ENCODE data around the gene REXO4. TPM values are rescaled to one million over a fixed set of nuclear protein-coding genes. Genes with fewer than 3 reads are reported as not detected.

The REXO4 gene
- total and polyA plus RNA-seq, 2 of the 8 experiments (the other 6 are each of a cell fraction or from before 2014, with no cell fraction given): 19.1 to 38.3 TPM

GRCh38 chr9:133449760-133450159 lies 31.9 kb upstream of the REXO4 start:
- H2BK12ac ChIP-seq (ENCODE audit: low read depth, low read length): no peak overlapping the region; the same call in 1 of the 2 replicates
- DNase-seq (ENCODE audit: low read depth in 1 of 2, low spot score in 2 of 2) (no peak), FAIRE-seq (no peak)
- no peak overlapping the region for H2BK20ac ChIP-seq (ENCODE audit: low read length)
- no peaks in the 10 kb centered on the region for H3K23me2 ChIP-seq (ENCODE audit: low read depth, low read length)
- H3K18ac ChIP-seq (ENCODE audit: extremely low read depth, low read length): no peak overlapping the region
- no peak overlapping the region for H3K4me3 ChIP-seq (ENCODE audit: extremely low read depth in 1 of 4, insufficient read depth in 2 of 4, low read depth in 3 of 4, low read length in 4 of 4)
- H2AFZ ChIP-seq (ENCODE audit: low read length): no peak overlapping the region
- H3K56ac ChIP-seq (replicated peaks; ENCODE audit: insufficient read length, low read depth, low read length): no peak overlapping the region
- no peak overlapping the region for H3K14ac ChIP-seq (ENCODE audit: insufficient read length)
- no peaks in the 10 kb centered on the region for H3K36me3 ChIP-seq (ENCODE audit: control insufficient read depth in 2 of 4, insufficient read depth in 4 of 4, low read length in 3 of 4)
- H3K27ac ChIP-seq (ENCODE audit: low read depth, low read length): no peak overlapping the region
- no peak overlapping the region for H3K4ac ChIP-seq (replicated peaks; ENCODE audit: insufficient read length, low read depth, low read length)
- no peak overlapping the region for H4K5ac ChIP-seq (ENCODE audit: insufficient read length, low read depth, low read length)
- H3K23ac ChIP-seq (ENCODE audit: insufficient read length): no peak overlapping the region
- H2BK15ac ChIP-seq (ENCODE audit: low read length): no peak overlapping the region
- no peak overlapping the region for H3K4me2 ChIP-seq (ENCODE audit: insufficient read depth in 1 of 2, low read depth in 2 of 2, low read length in 2 of 2)
- no peak overlapping the region for H2BK120ac ChIP-seq (replicated peaks; ENCODE audit: low read depth, low read length)
- no peak overlapping the region for H3K9ac ChIP-seq (replicated peaks in 1 of 4; ENCODE audit: extremely low read depth in 1 of 4, low read depth in 3 of 4, low read length in 3 of 4)
- no peaks in the 10 kb centered on the region for H3K79me2 ChIP-seq (ENCODE audit: control insufficient read depth in 1 of 2, insufficient read depth in 2 of 2, low read length in 2 of 2)
- ChIA-PET CTCF (ENCODE audit: partially characterized antibody) (interaction anchor here (0.7 to 1.5 kb wide), 4 partner anchors 8 to 277 kb away, joined by 3 to 4 read pairs (median 3); no protein-coding TSS in a partner anchor), POLR2A (ENCODE audit: partially characterized antibody) (interaction anchor here (1.0 to 1.3 kb wide), 3 partner anchors 10 to 289 kb away, joined by 3 to 4 read pairs (median 3); partner anchors contain the start of genes CACFD1 and SARDH)
- H4K20me1 ChIP-seq (replicated peaks in 1 of 2; ENCODE audit: control insufficient read depth in 1 of 2, insufficient read depth in 2 of 2, low read length in 2 of 2): peaks cover 0 to 3% of the 10 kb centered on the region in 2 experiments
- no peaks in the 10 kb centered on the region for H3K4me1 ChIP-seq (replicated peaks in 1 of 4; ENCODE audit: control insufficient read depth in 3 of 4, insufficient read depth in 4 of 4, low read length in 3 of 4)
- H4K8ac ChIP-seq (ENCODE audit: extremely low read depth, insufficient read depth, low read length): no peak overlapping the region
- no peaks in the 10 kb centered on the region for H3K79me1 ChIP-seq (ENCODE audit: low read depth, low read length)
- H3K27me3 ChIP-seq (replicated peaks in 1 of 4; ENCODE audit: control insufficient read depth in 3 of 4, extremely low read depth in 1 of 4, insufficient read depth in 3 of 4, low read length in 3 of 4): no peaks in the 10 kb centered on the region; a peak in 1 of 7 replicates
- 86% methylated on average over 12 of the region's 12 CpGs; no CpG with 5 or more reads in 1 of the 2 experiments for WGBS, 2 experiments (ENCODE audit: extremely low coverage in 1 of 2, insufficient coverage in 1 of 2, insufficient read length in 1 of 2, insufficient replicate concordance in 2 of 2, low coverage in 1 of 2, low lambda C conversion rate in 2 of 2, missing lambda C conversion rate in 1 of 2)
- no peak overlapping the region for H4K91ac ChIP-seq (replicated peaks; ENCODE audit: insufficient read length, low read length)
- no peaks in the 10 kb centered on the region for H3K9me3 ChIP-seq (ENCODE audit: insufficient read depth in 2 of 2, low read depth in 1 of 2, low read length in 1 of 2)
- no peak overlapping the region for H2BK5ac ChIP-seq (ENCODE audit: low read depth, low read length)
- no peak overlapping the region for H2AK5ac ChIP-seq (ENCODE audit: low read depth, low read length)
- TF ChIP-seq TBP (IDR thresholded peaks at IDR 0.05; ENCODE audit: low read depth, low read length) (no peak), SRF (IDR thresholded peaks at IDR 0.05; ENCODE audit: low read depth, low read length) (no peak), RFX5 (IDR thresholded peaks at IDR 0.05; ENCODE audit: borderline replicate concordance, low read depth, low read length) (no peak), SIRT6 (IDR thresholded peaks at IDR 0.05; ENCODE audit: low read length) (no peak), CREB1 (IDR thresholded peaks at IDR 0.05) (no peak), MAX (IDR thresholded peaks at IDR 0.05) (no peak), EGR1 (IDR thresholded peaks at IDR 0.05; ENCODE audit: borderline replicate concordance, low read depth, low read length) (no peak), SP4 (IDR thresholded peaks at IDR 0.05; ENCODE audit: low read length) (no peak), NRF1 (IDR thresholded peaks at IDR 0.05; ENCODE audit: low read depth, low read length) (no peak), CHD1 (IDR thresholded peaks at IDR 0.05; ENCODE audit: low read depth, low read length) (no peak), BCL11A (IDR thresholded peaks at IDR 0.05; ENCODE audit: low read depth in 2 of 2, low read length in 2 of 2) (no peak), POU5F1 (IDR thresholded peaks at IDR 0.05; ENCODE audit: low read depth, low read length) (no peak)
- TF ChIP-seq, protein P1, sequence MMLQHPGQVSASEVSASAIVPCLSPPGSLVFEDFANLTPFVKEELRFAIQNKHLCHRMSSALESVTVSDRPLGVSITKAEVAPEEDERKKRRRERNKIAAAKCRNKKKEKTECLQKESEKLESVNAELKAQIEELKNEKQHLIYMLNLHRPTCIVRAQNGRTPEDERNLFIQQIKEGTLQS (IDR thresholded peaks at IDR 0.05; ENCODE audit: insufficient read depth, low read depth, low read length): no peak
- TF ChIP-seq, protein P2, sequence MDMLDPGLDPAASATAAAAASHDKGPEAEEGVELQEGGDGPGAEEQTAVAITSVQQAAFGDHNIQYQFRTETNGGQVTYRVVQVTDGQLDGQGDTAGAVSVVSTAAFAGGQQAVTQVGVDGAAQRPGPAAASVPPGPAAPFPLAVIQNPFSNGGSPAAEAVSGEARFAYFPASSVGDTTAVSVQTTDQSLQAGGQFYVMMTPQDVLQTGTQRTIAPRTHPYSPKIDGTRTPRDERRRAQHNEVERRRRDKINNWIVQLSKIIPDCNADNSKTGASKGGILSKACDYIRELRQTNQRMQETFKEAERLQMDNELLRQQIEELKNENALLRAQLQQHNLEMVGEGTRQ (IDR thresholded peaks at IDR 0.05; ENCODE audit: low read length): no peak

Data from H1 (cell line).